ENCODE results near the gene ARHGAP4.

The ARHGAP4 gene

GRCh38 chrX:153870791-153871360, 55.2 kb downstream of the ARHGAP4 start:
- Mint-ChIP-seq H3K27ac (no peak overlapping the region), H3K9me3 (peaks cover 60% of the 10 kb centered on the region), H3K4me3 (no peak overlapping the region), H3K27me3 (ENCODE audit: low read depth, poor library complexity) (peaks cover 8% of the 10 kb centered on the region), H3K4me1 (peaks cover 29% of the 10 kb centered on the region), H3K36me3 (ENCODE audit: low read depth) (peaks cover 6% of the 10 kb centered on the region)
- TF ChIP-seq, protein P1, sequence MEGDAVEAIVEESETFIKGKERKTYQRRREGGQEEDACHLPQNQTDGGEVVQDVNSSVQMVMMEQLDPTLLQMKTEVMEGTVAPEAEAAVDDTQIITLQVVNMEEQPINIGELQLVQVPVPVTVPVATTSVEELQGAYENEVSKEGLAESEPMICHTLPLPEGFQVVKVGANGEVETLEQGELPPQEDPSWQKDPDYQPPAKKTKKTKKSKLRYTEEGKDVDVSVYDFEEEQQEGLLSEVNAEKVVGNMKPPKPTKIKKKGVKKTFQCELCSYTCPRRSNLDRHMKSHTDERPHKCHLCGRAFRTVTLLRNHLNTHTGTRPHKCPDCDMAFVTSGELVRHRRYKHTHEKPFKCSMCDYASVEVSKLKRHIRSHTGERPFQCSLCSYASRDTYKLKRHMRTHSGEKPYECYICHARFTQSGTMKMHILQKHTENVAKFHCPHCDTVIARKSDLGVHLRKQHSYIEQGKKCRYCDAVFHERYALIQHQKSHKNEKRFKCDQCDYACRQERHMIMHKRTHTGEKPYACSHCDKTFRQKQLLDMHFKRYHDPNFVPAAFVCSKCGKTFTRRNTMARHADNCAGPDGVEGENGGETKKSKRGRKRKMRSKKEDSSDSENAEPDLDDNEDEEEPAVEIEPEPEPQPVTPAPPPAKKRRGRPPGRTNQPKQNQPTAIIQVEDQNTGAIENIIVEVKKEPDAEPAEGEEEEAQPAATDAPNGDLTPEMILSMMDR (IDR thresholded peaks at IDR 0.05), result no peak
- no peak for DNase-seq

DNA sequence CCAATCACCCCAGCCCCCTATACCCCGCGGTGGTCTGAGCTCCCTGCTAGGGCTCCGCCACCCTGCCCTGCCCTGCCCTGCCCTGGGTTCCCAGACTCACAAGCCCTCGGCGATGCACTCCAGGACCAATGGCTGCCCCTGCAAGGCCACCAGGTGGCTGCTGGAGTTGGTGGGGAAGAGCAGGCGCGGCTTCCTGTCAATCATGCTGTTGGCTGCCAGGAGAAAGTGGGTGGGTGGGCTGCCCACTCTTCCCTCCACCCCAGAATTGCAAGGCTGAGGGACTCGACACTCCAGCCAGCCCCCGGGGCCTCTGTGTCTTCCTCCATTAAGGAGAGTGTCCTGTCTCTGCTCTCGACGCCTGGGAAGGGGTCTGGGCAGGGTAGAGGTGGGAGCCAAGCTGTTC, 55.8 kb downstream of the ARHGAP4 start:
- Mint-ChIP-seq H3K4me1 (peaks cover 29% of the 10 kb centered on the region), H3K27me3 (ENCODE audit: low read depth, poor library complexity) (peaks cover 8% of the 10 kb centered on the region), H3K4me3 (no peak overlapping the region), H3K27ac (no peak overlapping the region), H3K9me3 (peaks cover 64% of the 10 kb centered on the region), H3K36me3 (ENCODE audit: low read depth) (peaks cover 11% of the 10 kb centered on the region)
- no peak for DNase-seq
- TF ChIP-seq, protein P1 (IDR thresholded peaks at IDR 0.05), result no peak

GRCh38 chrX:153869473-153870287, 56.4 kb downstream of the ARHGAP4 start:
- no peak overlapping the region for H3K4me3 Mint-ChIP-seq
- peaks cover 8% of the 10 kb centered on the region for H3K27me3 Mint-ChIP-seq (ENCODE audit: low read depth, poor library complexity)
- peaks cover 24% of the 10 kb centered on the region for H3K4me1 Mint-ChIP-seq
- TF ChIP-seq, protein P1 (IDR thresholded peaks at IDR 0.05), result no peak
- H3K27ac Mint-ChIP-seq, result no peak overlapping the region
- no peak for DNase-seq
- H3K9me3 Mint-ChIP-seq, result peaks cover 60% of the 10 kb centered on the region
- peaks cover 11% of the 10 kb centered on the region for H3K36me3 Mint-ChIP-seq (ENCODE audit: low read depth)

DNA sequence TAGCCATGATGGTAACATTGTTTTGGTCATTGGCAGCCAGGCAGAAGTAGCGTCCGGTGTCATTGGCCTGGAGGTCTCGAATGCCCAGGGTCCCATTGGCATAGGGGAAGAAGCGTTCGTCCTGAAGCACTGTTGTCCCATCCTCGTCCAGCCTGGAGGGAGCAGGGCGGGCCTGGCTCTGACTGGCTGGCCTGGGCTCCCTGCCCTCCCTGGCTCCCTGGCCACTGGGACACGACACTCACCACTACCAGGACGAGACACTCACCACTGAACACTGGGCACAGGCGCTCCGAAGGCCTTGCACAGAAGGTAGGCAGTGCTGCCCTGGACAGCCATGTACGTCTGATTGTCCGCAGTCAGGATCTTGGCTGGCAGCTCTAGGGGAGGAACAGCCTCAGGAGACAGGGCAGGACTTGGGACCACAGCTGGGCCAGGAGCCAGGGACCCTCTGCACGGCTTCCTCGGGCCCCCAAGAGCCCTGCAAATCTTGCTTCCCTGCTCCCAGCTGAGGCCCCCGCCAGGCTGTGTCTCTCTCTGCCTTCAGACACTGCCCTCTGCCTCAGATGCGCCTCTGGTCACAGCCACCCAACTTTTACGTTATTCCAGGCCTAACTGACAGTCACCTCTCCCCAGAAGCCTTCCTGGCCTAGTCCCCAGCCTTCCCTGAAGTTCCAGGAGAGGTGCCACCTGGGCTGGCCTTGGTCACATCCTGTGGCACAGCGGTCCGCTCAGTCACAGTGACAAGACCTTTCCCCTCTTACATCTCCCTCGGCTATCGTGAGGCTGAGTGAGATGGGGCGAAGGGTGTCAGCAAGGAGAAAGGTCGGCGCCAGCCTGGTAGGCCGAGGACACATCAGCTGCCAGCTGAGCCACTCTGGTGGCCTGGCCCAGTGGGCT, 57.2 kb downstream of the ARHGAP4 start:
- no peak overlapping the region for H3K27ac Mint-ChIP-seq
- peaks cover 3% of the 10 kb centered on the region for H3K27me3 Mint-ChIP-seq (ENCODE audit: low read depth, poor library complexity)
- peaks cover 17% of the 10 kb centered on the region for H3K4me1 Mint-ChIP-seq
- DNase-seq, result no peak
- H3K36me3 Mint-ChIP-seq (ENCODE audit: low read depth), result peaks cover 11% of the 10 kb centered on the region
- TF ChIP-seq, protein P1 (IDR thresholded peaks at IDR 0.05), result no peak
- peaks cover 60% of the 10 kb centered on the region for H3K9me3 Mint-ChIP-seq
- H3K4me3 Mint-ChIP-seq, result no peak overlapping the region

GRCh38 chrX:153867671-153868070, 58.4 kb downstream of the ARHGAP4 start:
- TF ChIP-seq, protein P1 (IDR thresholded peaks at IDR 0.05), result no peak
- peaks cover 14% of the 10 kb centered on the region for H3K4me1 Mint-ChIP-seq
- H3K9me3 Mint-ChIP-seq, result peaks cover 58% of the 10 kb centered on the region
- DNase-seq, result no peak
- peaks cover 9% of the 10 kb centered on the region for H3K36me3 Mint-ChIP-seq (ENCODE audit: low read depth)
- H3K27ac Mint-ChIP-seq, result no peak overlapping the region
- H3K4me3 Mint-ChIP-seq, result no peak overlapping the region
- peaks cover 3% of the 10 kb centered on the region for H3K27me3 Mint-ChIP-seq (ENCODE audit: low read depth, poor library complexity)

Measured in nephron progenitor cell (in vitro differentiated cells).